Measurements from ENCODE around the gene NFKBIL1.

Gene NFKBIL1

GRCh38 chr6:31535538-31536324, 11.7 kb upstream of the NFKBIL1 start:
- DNase-seq, result no peak

- DNase-seq, result no peak
Measured at GRCh38 chr6:31538805-31539400, 8.5 kb upstream of the NFKBIL1 start.

DNA sequence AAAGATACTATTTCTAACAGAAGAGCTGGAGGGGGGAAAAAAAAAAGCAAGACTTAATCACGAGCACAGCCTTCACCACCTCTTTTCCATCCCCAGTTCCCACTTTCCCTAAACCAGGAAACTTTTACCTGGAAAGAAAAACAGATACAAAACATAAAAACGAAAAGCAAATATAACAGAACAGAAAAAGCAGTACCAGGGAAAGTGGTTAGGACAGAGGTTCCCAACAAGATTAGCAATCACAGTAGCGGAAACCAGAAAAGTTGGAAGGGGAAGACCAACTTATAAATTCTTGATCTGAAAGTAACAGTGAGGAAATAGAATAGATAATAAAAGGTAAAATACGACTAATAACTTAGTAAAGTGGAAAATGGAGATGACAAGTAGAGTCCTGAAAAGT, 6.8 kb upstream of the NFKBIL1 start:
- DNase-seq, result no peak

- DNase-seq, result peak; percentile 51
Measured at GRCh38 chr6:31541059-31541657, 6.2 kb upstream of the NFKBIL1 start.

- peak; percentile 97 for DNase-seq
Measured at GRCh38 chr6:31541658-31542521, 5.5 kb upstream of the NFKBIL1 start, which contains the start of gene DDX39B. DDX39B (minus strand) TSS chr6:31542003; CDS start chr6:31540532, 1,471 bp downstream.

DNA sequence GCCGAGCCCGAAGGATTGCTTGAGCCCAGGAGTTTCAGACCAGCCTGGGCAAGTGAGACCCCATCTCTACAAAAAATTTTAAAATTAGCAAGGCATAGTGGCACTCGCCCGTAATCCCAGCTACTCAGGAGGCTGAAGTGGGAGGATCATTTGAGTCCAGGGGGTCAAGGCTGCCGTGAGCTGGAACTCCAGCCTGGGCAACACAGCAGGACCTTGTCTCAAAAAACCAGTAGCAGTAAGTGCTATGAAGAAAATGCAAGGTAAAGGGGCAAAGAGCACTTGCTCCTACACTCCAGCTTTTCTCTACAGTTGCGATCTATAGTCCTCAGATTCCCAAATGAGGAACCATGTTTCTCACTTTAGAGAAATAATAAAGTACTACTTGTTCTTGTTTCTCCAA, 3.8 kb upstream of the NFKBIL1 start:
- DNase-seq, result no peak

DNA sequence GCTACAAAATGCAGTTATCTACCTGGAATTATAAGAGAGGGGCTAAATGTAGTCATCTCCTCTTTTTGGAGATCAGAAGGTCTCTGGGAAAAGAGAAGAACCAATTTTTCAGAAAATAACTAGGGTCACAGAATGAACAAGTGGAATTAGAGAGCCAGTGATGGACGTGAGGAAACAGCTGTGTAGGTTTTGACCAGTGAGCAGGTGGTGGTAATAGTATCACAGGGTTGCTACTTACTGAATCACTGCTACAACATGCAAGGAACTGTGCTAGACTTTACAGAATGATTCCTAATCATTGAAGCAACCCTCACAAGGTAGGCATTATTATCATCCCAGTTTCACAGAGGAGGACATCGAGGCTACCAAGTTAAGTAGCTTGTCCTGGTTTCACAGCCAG, 2.7 kb upstream of the NFKBIL1 start:
- no peak for DNase-seq

- DNase-seq, result no peak
Measured at GRCh38 chr6:31545291-31545690, 2.1 kb upstream of the NFKBIL1 start.

GRCh38 chr6:31546339-31546957, 960 bp upstream of the NFKBIL1 start, which contains the start of gene ATP6V1G2:
ATP6V1G2 (minus strand) TSS chr6:31546608; CDS start chr6:31546559, 49 bp downstream.
- DNase-seq, result peak; percentile 91

- DNase-seq, result no peak
Measured at GRCh38 chr6:31547727-31548543, 527 bp downstream of the NFKBIL1 start.

DNA sequence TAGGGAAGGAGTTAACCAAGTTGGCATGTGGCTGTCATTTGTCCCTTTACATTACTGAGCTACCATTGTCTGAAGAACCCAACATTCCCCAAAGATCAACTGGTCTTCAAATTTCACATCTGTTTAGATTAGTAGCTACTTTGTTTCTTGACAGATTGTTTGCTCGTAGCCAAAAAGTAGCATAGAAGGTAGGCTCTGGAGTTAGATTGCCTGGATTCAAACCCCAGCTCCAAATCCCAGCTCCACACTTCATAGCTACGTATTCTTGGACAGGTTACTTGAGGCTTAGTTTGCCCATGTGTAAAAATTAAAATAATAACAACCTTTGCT, 1.1 kb downstream of the NFKBIL1 start:
- DNase-seq, result no peak

- DNase-seq, result peak; percentile 24
Measured at GRCh38 chr6:31551371-31551770, 4.0 kb downstream of the NFKBIL1 start.

DNA sequence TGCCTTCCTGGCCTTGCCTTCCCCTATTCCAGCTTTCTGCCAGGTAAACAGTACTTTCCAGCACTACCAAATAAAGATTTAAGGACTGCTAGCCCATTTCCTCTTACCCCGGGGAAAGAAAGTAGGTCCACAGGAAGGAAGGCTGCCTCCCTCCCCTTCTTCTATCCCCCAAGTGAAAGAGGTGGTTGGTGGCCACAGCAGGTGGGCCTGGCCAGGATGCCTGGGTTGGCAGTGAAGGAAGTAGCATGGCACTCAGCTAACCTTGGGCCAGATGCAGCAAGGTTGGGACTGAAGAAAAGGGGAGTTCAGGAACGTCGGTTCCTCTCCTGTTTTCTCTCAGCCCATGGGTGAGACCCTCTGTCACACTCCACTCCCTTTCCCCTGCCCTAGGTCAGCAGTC, 8.9 kb downstream of the NFKBIL1 start:
- DNase-seq, result no peak

DNA sequence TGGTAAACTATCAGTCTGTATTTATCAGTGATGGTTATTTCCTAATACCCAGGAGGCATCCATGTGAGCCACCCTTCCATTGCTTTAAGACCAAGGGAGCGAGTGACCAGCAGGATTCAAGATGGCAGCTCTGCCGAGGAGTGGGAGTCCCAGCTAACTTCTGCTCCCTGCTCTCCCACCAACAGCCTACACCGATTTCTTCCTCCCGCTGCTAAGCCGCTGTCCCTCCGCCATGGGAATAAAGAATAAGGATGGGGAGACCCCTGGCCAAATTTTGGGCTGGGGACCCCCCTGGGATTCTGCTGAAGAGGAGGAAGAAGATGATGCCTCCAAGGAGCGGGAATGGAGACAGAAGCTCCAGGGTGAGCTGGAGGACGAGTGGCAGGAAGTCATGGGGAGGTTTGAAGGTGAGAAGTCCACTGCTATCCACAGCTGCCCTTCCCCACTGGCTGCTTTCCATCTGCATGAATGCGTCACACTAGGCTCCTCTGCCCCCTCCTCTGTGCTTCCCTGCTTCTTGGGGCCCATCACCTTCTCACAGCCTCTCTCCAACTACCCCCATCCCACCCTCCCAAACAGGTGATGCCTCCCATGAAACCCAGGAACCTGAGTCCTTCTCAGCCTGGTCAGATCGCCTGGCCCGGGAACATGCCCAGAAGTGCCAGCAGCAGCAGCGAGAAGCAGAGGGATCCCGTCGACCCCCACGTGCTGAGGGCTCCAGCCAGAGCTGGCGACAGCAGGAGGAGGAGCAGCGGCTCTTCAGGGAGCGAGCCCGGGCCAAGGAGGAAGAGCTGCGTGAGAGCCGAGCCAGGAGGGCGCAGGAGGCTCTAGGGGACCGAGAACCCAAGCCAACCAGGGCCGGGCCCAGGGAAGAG, 10.3 kb downstream of the NFKBIL1 start:
- no peak for DNase-seq

DNA sequence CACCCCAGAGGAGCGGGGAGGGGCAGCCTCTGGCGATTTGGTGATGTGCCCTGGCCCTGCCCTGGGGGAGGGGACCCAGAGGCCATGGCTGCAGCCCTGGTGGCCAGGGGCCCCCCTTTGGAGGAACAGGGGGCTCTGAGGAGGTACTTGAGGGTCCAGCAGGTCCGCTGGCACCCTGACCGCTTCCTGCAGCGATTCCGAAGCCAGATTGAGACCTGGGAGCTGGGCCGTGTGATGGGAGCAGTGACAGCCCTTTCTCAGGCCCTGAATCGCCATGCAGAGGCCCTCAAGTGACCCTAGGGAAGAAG, 10.9 kb downstream of the NFKBIL1 start:
- DNase-seq, result no peak

GRCh38 chr6:31558631-31559500, 11.5 kb downstream of the NFKBIL1 start:
- DNase-seq, result peak; percentile 47

- DNase-seq, result no peak
Measured at GRCh38 chr6:31559606-31559957, 12.2 kb downstream of the NFKBIL1 start.

DNA sequence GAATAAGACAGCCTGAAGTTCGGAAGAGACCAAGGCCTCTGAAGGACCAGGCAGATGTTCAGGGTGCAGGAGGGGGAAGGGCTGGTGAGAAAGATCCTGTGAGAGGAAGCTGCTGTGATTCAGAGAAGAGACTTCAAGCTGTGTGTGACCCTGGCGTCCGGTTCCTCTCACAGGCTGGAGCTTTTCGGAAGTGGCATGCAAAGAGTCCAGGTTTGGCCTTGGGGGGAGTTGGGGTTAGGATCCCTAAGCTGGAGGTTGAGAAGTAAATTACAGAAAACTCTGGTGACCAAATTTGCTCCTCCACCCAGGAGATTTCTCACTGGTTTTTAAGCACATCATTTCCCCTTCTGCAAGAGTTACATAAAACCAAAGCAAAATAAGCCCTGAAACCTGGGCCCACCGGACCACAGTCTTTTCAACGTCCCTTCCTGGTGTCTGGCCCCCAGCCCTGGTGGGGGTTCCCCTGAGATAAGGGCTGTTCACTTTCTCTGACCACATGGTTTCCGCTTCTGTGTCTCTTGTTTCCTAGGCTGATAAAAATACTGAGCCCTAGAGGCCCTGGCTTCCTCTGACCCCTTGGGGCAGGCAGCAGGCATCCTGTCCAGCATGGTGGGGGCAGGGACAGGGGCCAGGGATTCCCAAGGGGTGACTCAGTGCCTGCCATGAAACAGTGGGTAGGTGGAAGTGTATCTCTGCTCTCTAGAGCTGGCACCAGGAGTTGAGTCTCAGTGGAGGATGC, 12.7 kb downstream of the NFKBIL1 start:
- DNase-seq, result peak; percentile 8

DNA sequence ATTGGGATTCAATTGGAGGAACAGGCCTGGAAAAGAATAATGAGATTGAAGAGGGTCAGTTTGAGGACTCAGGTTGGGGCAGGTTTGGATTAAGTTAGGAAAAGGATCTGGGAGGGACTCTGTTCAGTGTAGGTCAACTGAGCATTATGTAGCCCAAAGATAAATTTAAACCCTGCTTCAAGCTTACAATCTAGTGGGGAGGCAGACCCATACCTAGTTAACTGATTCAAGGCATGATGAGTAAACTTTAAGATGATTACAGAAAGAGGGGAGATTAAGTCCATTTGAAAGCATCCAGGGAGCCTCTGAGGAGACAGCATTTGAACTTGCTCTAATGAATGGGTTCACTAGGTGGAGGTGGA, 13.3 kb downstream of the NFKBIL1 start:
- DNase-seq, result no peak
